LNCAP (cell line): ENCODE measurements around the gene HOXD3.

ENCODE experiments used
- CTCF ChIP-seq: fragments of 450-650 bp; IDR thresholded peaks from 2 replicates; pipeline ENCODE4 v1.5.1; 2017; ENCODE audit warnings: mild to moderate bottlenecking

Gene HOXD3

GRCh38 chr2:176162911-176163671, 6.0 kb downstream of the HOXD3 start:
- no peak for TF ChIP-seq CTCF

- TF ChIP-seq CTCF: no peak
Measured at GRCh38 chr2:176163672-176164056, 6.6 kb downstream of the HOXD3 start.

- no peak for TF ChIP-seq CTCF
Measured at GRCh38 chr2:176164201-176164600, 7.1 kb downstream of the HOXD3 start.

GRCh38 chr2:176164611-176165369, 7.7 kb downstream of the HOXD3 start:
- TF ChIP-seq CTCF: no peak

GRCh38 chr2:176165370-176166050, 8.4 kb downstream of the HOXD3 start:
- TF ChIP-seq CTCF: no peak

- TF ChIP-seq CTCF: no peak
Measured at GRCh38 chr2:176166272-176166671, 9.2 kb downstream of the HOXD3 start.

- TF ChIP-seq CTCF: no peak
Measured at GRCh38 chr2:176167398-176167797, 10.3 kb downstream of the HOXD3 start.
